Endodermal cell (in vitro differentiated cells): ENCODE results near the gene SGCD. TPM values are rescaled to one million over a fixed set of nuclear protein-coding genes. Genes with fewer than 3 reads are reported as not detected.

ENCODE experiments used
- DNase-seq: peaks from one replicate; pipeline ENCODE4 v3.0.0-alpha.2; 2017
- H3K27ac ChIP-seq: 2 replicates; pipeline ENCODE4 v1.5.1; 2013; ENCODE audit warnings: mild to moderate bottlenecking, low read depth, low read length, moderate library complexity
- H3K27me3 ChIP-seq: 2 replicates; pipeline ENCODE4 v1.6.1; 2013; ENCODE audit warnings: mild to moderate bottlenecking, low read length, moderate library complexity; ENCODE audit not compliant: insufficient read depth, control insufficient read depth, poor library complexity, severe bottlenecking
- H3K36me3 ChIP-seq: 2 replicates; pipeline ENCODE4 v1.7.0; 2013; ENCODE audit warnings: mild to moderate bottlenecking, low read length, moderate library complexity; ENCODE audit not compliant: control insufficient read depth, insufficient read depth
- H3K4me1 ChIP-seq: one replicate; pipeline ENCODE4 v1.7.0; 2013; ENCODE audit warnings: low read length; ENCODE audit not compliant: control insufficient read depth, insufficient read depth
- H3K4me3 ChIP-seq: 2 replicates; pipeline ENCODE4 v1.5.1; 2013; ENCODE audit warnings: mild to moderate bottlenecking, low read length, moderate library complexity
- H3K9ac ChIP-seq: 2 replicates; pipeline ENCODE4 v1.6.1; 2013; ENCODE audit warnings: mild to moderate bottlenecking, low read length, moderate library complexity; ENCODE audit not compliant: poor library complexity, severe bottlenecking; ENCODE audit errors: extremely low read depth
- H3K9me3 ChIP-seq: 2 replicates; pipeline ENCODE4 v1.6.1; 2013; ENCODE audit warnings: mild to moderate bottlenecking, low read length, moderate library complexity; ENCODE audit not compliant: control insufficient read depth
- H3K27ac Mint-ChIP-seq: 2 replicates; pipeline ENCODE4 v1.8.0; 2020; ENCODE audit warnings: mixed read lengths
- H3K27me3 Mint-ChIP-seq: 2 replicates; pipeline ENCODE4 v1.8.0; 2021; ENCODE audit warnings: mild to moderate bottlenecking, mixed read lengths; ENCODE audit not compliant: insufficient read depth
- H3K36me3 Mint-ChIP-seq: 2 replicates; pipeline ENCODE4 v1.8.0; 2020; ENCODE audit warnings: low read depth, mixed read lengths
- H3K4me1 Mint-ChIP-seq: 2 replicates; pipeline ENCODE4 v1.8.0; 2020; ENCODE audit warnings: mixed read lengths
- H3K4me3 Mint-ChIP-seq: 2 replicates; pipeline ENCODE4 v1.8.0; 2020; ENCODE audit warnings: mild to moderate bottlenecking, moderate library complexity, mixed read lengths
- H3K9me3 Mint-ChIP-seq: 2 replicates; pipeline ENCODE4 v1.8.0; 2020; ENCODE audit warnings: mild to moderate bottlenecking, mixed read lengths
- CTCF ChIP-seq: fragments of 200-600 bp; sonication (generic); conservative IDR thresholded peaks from 2 replicates; pipeline ENCODE4 v1.5.0; 2021; ENCODE audit warnings: antibody characterized with exemption, mild to moderate bottlenecking
- WGBS, 2 experiments: methylation state at CpG; one replicate each; pipeline versions ENCODE4 v1.1.5 to v1.1.7; 2013; ENCODE audit warnings: missing lambda C conversion rate in 2 of 2, mixed read lengths in 1 of 2; ENCODE audit not compliant: insufficient coverage in 1 of 2, insufficient read length in 1 of 2; 5-methylcytosine and 5-hydroxymethylcytosine counted together
- total RNA-seq, 2 donors: library from RNA; stranded (reverse); fragmentation: NEBNext Ultra II Directional in 1 of 2; extraction: Animal tissue kit (Norgen Biotek cat#: 25700) in 1 of 2; gene quantifications; 2 replicates in 1 of 2; 3 replicates in 1 of 2; pipeline ENCODE4 v1.2.1, GENCODE V29; 2021

SGCD gene
- total RNA-seq, 2 donors from 2014 or later: 0.04 to 0.42 TPM

DNA sequence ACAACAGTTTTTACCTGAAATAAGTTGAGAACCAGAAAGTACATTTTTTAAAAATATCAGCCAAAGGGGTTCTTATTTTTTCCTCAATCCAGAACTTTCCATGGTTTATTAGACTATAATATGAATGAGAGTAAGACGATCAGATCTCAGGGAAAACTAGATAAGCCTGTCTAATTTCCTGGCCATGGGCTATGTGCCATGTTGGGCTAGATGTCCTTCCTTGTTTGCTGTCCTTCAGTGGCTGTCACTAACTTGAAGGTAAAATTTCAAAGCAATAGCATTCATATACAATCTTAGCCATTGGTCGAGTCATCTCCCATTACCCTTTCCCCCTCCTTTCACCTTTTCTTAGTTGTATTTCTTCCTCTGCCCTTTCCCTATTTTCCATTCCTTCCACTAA, 343.7 kb downstream of the SGCD start:
- Histone ChIP-seq H3K9me3 (no peaks in the 10 kb centered on the region), H3K4me3 (no peak overlapping the region), H3K27me3 (no peaks in the 10 kb centered on the region), H3K27ac (no peak overlapping the region), H3K4me1 (no peaks in the 10 kb centered on the region), H3K36me3 (no peaks in the 10 kb centered on the region), H3K9ac (no peak overlapping the region)
- H3K36me3 Mint-ChIP-seq: no peaks in the 10 kb centered on the region
- H3K4me3 Mint-ChIP-seq: no peak overlapping the region
- H3K9me3 Mint-ChIP-seq: no peaks in the 10 kb centered on the region
- H3K27ac Mint-ChIP-seq: no peak overlapping the region
- WGBS, 2 experiments: 75 to 82% methylated on average over 1 to 2 of the region's 2 CpGs
- no peak for TF ChIP-seq CTCF
- peaks cover 8% of the 10 kb centered on the region for H3K27me3 Mint-ChIP-seq
- no peak for DNase-seq
- peaks cover 9% of the 10 kb centered on the region for H3K4me1 Mint-ChIP-seq

DNA sequence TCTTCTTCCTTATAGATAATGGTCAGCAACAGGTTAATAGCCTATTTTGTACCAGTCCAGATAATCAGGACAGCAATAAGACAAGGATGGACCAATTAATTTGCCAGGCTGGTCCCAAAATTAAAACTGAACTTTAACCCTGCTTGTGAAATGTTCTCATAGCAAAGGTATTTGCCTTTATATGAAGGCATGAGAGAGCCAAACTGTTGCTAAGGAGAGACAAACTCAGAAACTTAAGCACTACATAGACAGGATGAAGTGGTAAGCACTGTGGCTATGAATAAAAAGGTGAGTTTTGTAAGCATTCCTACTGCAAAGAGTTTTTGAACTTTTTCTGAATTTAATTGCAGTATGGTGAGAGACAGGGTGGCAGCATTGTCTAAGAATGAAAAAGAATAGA, 348.4 kb downstream of the SGCD start:
- no peak for DNase-seq
- Histone ChIP-seq H3K27me3 (no peaks in the 10 kb centered on the region), H3K4me1 (no peaks in the 10 kb centered on the region), H3K36me3 (no peaks in the 10 kb centered on the region), H3K9me3 (no peaks in the 10 kb centered on the region), H3K4me3 (no peak overlapping the region), H3K27ac (no peak overlapping the region), H3K9ac (no peak overlapping the region)
- no peak for TF ChIP-seq CTCF
- no peak overlapping the region for H3K4me3 Mint-ChIP-seq
- no peaks in the 10 kb centered on the region for H3K36me3 Mint-ChIP-seq
- H3K9me3 Mint-ChIP-seq: no peaks in the 10 kb centered on the region
- peaks cover 3% of the 10 kb centered on the region for H3K4me1 Mint-ChIP-seq
- no peak overlapping the region for H3K27ac Mint-ChIP-seq
- peaks cover 3% of the 10 kb centered on the region for H3K27me3 Mint-ChIP-seq

GRCh38 chr5:156677963-156678362, 351.0 kb downstream of the SGCD start:
- Histone ChIP-seq H3K9me3 (no peaks in the 10 kb centered on the region), H3K36me3 (no peaks in the 10 kb centered on the region), H3K9ac (no peak overlapping the region), H3K4me3 (no peak overlapping the region), H3K27ac (no peak overlapping the region), H3K4me1 (no peaks in the 10 kb centered on the region), H3K27me3 (no peaks in the 10 kb centered on the region)
- no peak overlapping the region for H3K27ac Mint-ChIP-seq
- no peaks in the 10 kb centered on the region for H3K9me3 Mint-ChIP-seq
- H3K4me1 Mint-ChIP-seq: peaks cover 2% of the 10 kb centered on the region
- H3K36me3 Mint-ChIP-seq: no peaks in the 10 kb centered on the region
- no peak for TF ChIP-seq CTCF
- H3K4me3 Mint-ChIP-seq: no peak overlapping the region
- no peak for DNase-seq
- H3K27me3 Mint-ChIP-seq: peaks cover 2% of the 10 kb centered on the region
- WGBS, 2 experiments: 86% methylated on average over 1 of the region's 1 CpG; no CpG with 5 or more reads in 1 of the 2 experiments
